DMS 273 (cell line): Measurements from ENCODE around the gene PXMP4.
"Not testable (repeated sequence)": the region's sequence is repeated elsewhere in the genome, so short reads cannot be mapped to it uniquely, and the experiment has no call there.

Experiments used
- DNase-seq: peaks from one replicate; lab custom pipeline; 2025; ENCODE audit not compliant: unreplicated experiment; lab: John Stamatoyannopoulos, UW

PXMP4 gene

GRCh38 chr20:33704197-33704924 lies 15.7 kb downstream of the PXMP4 start:
- DNase-seq, result no peak

- peak; percentile 52 for DNase-seq
Measured at GRCh38 chr20:33703498-33704137, 16.5 kb downstream of the PXMP4 start.

- DNase-seq, result peak; percentile 99
Measured at GRCh38 chr20:33702861-33703260, 17.2 kb downstream of the PXMP4 start.

GRCh38 chr20:33701629-33702450 lies 18.3 kb downstream of the PXMP4 start:
- no peak for DNase-seq

- DNase-seq, result not testable (repeated sequence)
Measured at GRCh38 chr20:33700696-33701441, 19.2 kb downstream of the PXMP4 start.

- not testable (repeated sequence) for DNase-seq
Measured at GRCh38 chr20:33698966-33699365, 21.1 kb downstream of the PXMP4 start.

- DNase-seq, result no peak
Measured at GRCh38 chr20:33697129-33697528, 23.0 kb downstream of the PXMP4 start.

- no peak for DNase-seq
Measured at GRCh38 chr20:33696448-33696847, 23.7 kb downstream of the PXMP4 start.

GRCh38 chr20:33694639-33695012 lies 25.5 kb downstream of the PXMP4 start:
- DNase-seq, result peak; percentile 57

GRCh38 chr20:33693741-33694638 lies 26.1 kb downstream of the PXMP4 start:
- DNase-seq, result peak; percentile 57

GRCh38 chr20:33693289-33693688 lies 26.8 kb downstream of the PXMP4 start:
- no peak for DNase-seq

GRCh38 chr20:33689973-33690372 lies 30.1 kb downstream of the PXMP4 start:
- DNase-seq, result no peak

- no peak for DNase-seq
Measured at GRCh38 chr20:33689493-33689892, 30.6 kb downstream of the PXMP4 start.

- no peak for DNase-seq
Measured at GRCh38 chr20:33688938-33689424, 31.1 kb downstream of the PXMP4 start.

- no peak for DNase-seq
Measured at GRCh38 chr20:33687993-33688937, 31.8 kb downstream of the PXMP4 start.

- no peak for DNase-seq
Measured at GRCh38 chr20:33687370-33687915, 32.7 kb downstream of the PXMP4 start.

- DNase-seq, result no peak
Measured at GRCh38 chr20:33686984-33687366, 33.1 kb downstream of the PXMP4 start.

GRCh38 chr20:33686100-33686983 lies 33.8 kb downstream of the PXMP4 start, which contains the start of gene E2F1:
Gene E2F1 (minus strand): TSS chr20:33686385. CDS start chr20:33686264, 121 bp downstream.
- peak; percentile 99 for DNase-seq
